DND-41 (cell line): ENCODE results near the gene SAPCD2.
A peak's percentile ranks its signal among the peaks of the same experiment; 100 is the strongest.

Source experiments
- ATAC-seq: fragments of 200-7000 bp; cut with Tn5 transposase; 3 replicates; pipeline ENCODE4 v1.9.1; 2021; ENCODE audit warnings: low read depth; ENCODE audit not compliant: insufficient read depth
- DNase-seq: peaks from one replicate; pipeline ENCODE4 v3.0.0-alpha.2; 2020
- H2AFZ ChIP-seq: 2 replicates; pipeline ENCODE4 v1.6.0; 2012; ENCODE audit warnings: low read depth, low read length
- H3K27ac ChIP-seq: 2 replicates; pipeline ENCODE4 v1.5.1; 2012; ENCODE audit warnings: low read length, inconsistent platforms
- H3K27me3 ChIP-seq: fragments of 200-600 bp; sonication (generic); 2 replicates; pipeline ENCODE4 v1.6.0; 2012; ENCODE audit warnings: low read length, mild to moderate bottlenecking, inconsistent platforms; ENCODE audit not compliant: insufficient read depth, poor library complexity
- H3K36me3 ChIP-seq: 2 replicates; pipeline ENCODE4 v1.5.1; 2012; ENCODE audit warnings: low read length, inconsistent platforms; ENCODE audit not compliant: insufficient read depth
- H3K4me1 ChIP-seq: 2 replicates; pipeline ENCODE4 v1.5.1; 2012; ENCODE audit warnings: mild to moderate bottlenecking, low read length; ENCODE audit not compliant: insufficient read depth
- H3K4me2 ChIP-seq: 2 replicates; pipeline ENCODE4 v1.6.0; 2012; ENCODE audit warnings: mild to moderate bottlenecking, moderate library complexity, low read length, inconsistent platforms; ENCODE audit not compliant: insufficient read depth
- H3K4me3 ChIP-seq, 2 experiments: fragments of 200-600 bp in 1 of 2; shearing (Covaris generic) in 1 of 2; 2 replicates each; pipeline ENCODE4 v1.5.1; 2012 to 2016; ENCODE audit warnings: inconsistent platforms in 2 of 2, low read length in 2 of 2, mild to moderate bottlenecking in 2 of 2, low read depth in 1 of 2, moderate library complexity in 1 of 2
- H3K79me2 ChIP-seq: 2 replicates; pipeline ENCODE4 v1.6.0; 2012; ENCODE audit warnings: low read length, inconsistent platforms; ENCODE audit not compliant: insufficient read depth
- H3K9ac ChIP-seq: 2 replicates; pipeline ENCODE4 v1.6.0; 2012; ENCODE audit warnings: low read depth, mild to moderate bottlenecking, inconsistent platforms, low read length, moderate library complexity
- H3K9me3 ChIP-seq: 2 replicates; pipeline ENCODE4 v1.5.1; 2012; ENCODE audit warnings: low read length, moderate library complexity, mild to moderate bottlenecking, inconsistent platforms; ENCODE audit not compliant: insufficient read depth, severe bottlenecking
- H4K20me1 ChIP-seq: 2 replicates; pipeline ENCODE4 v1.6.0; 2012; ENCODE audit warnings: low read length; ENCODE audit not compliant: insufficient read depth
- EZH2 ChIP-seq: IDR thresholded peaks from 3 replicates; pipeline ENCODE4 v1.6.1; 2012; ENCODE audit warnings: borderline replicate concordance, low read depth, mild to moderate bottlenecking, moderate library complexity, low read length, inconsistent platforms; ENCODE audit not compliant: severe bottlenecking
- TF ChIP-seq, protein P1 (sequence below): IDR thresholded peaks from 2 replicates; pipeline ENCODE4 v1.5.1; 2012; ENCODE audit warnings: borderline replicate concordance, low read length, moderate library complexity, mild to moderate bottlenecking; ENCODE audit not compliant: poor library complexity, severe bottlenecking; ENCODE audit errors: extremely low read depth

SAPCD2 gene

DNA sequence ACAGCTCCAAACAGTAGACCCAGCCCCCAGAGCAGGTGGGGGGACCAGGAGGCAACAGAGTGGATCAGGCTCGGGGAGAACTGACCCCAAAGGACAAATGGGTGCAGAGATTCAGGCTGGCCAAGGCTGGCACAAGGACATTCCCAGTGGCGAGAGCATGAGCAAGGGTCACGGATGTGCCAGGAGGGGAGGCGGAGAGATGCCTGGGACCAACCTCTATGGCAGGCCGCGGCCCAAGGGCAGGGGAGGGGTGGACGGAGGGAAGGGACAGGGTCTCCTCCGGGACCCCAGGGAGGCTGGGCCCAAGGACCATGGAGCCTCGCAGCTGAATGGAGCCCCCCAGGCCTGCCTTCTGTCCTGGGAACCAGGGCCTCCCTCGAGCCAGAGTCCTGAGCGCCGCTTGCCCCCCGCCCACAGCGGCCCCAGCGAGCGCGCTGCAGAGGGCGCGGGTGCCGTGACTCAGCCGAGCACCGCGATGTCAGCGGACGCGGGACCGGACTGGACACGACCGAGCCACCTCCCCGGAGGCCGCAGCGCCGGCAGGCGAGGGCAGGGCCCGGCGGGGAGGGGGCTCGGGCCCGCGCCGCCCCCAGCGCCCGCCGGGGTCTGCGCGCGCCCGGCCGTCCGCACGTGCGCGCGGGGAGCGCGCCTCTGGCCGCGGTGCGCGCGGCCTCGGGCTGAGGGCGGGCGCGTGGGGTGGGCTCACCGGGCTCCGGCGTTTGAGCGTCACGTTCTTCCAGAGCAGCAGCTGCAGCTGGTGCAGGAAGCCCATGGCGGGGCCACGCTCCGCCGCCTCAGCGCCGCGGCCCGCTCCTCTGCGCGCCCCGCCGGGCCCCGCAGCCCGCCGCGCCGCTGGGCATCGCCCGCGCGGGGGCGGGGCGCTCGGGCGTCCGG lies 42.7 kb downstream of the SAPCD2 start, which contains the start of gene ABCA2:
ABCA2 (minus strand) TSS at position 869 of the 894 bp plus-strand sequence; CDS start at position 772, 97 bp downstream.
- no peaks in the 10 kb centered on the region for H3K36me3 ChIP-seq
- H3K4me2 ChIP-seq = peak within 1 kb of the TSS; percentile 100
- peak within 1 kb of the TSS; percentile 54 to 76 for H3K4me3 ChIP-seq
- no peaks in the 10 kb centered on the region for H3K27me3 ChIP-seq
- H3K9ac ChIP-seq = peak within 1 kb of the TSS; percentile 78
- H3K79me2 ChIP-seq = no peaks in the 10 kb centered on the region
- DNase-seq (no peak), ATAC-seq (no peak; the same call in 2 of the 3 replicates)
- TF ChIP-seq, protein P1, sequence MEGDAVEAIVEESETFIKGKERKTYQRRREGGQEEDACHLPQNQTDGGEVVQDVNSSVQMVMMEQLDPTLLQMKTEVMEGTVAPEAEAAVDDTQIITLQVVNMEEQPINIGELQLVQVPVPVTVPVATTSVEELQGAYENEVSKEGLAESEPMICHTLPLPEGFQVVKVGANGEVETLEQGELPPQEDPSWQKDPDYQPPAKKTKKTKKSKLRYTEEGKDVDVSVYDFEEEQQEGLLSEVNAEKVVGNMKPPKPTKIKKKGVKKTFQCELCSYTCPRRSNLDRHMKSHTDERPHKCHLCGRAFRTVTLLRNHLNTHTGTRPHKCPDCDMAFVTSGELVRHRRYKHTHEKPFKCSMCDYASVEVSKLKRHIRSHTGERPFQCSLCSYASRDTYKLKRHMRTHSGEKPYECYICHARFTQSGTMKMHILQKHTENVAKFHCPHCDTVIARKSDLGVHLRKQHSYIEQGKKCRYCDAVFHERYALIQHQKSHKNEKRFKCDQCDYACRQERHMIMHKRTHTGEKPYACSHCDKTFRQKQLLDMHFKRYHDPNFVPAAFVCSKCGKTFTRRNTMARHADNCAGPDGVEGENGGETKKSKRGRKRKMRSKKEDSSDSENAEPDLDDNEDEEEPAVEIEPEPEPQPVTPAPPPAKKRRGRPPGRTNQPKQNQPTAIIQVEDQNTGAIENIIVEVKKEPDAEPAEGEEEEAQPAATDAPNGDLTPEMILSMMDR = no peak
- TF ChIP-seq EZH2 = no peak
- no peaks in the 10 kb centered on the region for H3K9me3 ChIP-seq
- H4K20me1 ChIP-seq = peaks cover 8% of the 10 kb centered on the region
- H2AFZ ChIP-seq = peak within 1 kb of the TSS; percentile 98
- H3K4me1 ChIP-seq = peaks cover 28% of the 10 kb centered on the region
- peak within 1 kb of the TSS; percentile 56 for H3K27ac ChIP-seq

DNA sequence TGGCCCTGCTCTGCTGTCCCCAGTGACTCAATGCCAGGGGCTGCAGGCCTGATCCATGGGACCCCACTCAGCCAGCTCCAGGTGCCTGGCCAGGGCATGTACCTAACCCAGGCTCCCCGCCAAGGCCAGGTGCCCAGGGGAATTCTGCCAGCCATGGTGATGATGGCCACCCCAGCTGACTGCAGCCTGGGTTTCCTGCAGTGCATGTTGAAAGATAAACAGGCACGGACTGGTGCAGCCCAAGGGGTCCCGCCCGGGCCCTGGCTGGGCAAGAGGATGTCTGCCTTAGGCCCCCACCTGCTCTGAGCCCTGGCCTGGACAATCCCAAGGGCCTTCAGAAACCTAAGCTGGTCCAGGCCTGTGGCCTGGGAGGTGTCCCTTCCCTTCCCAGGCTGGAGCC lies 43.5 kb downstream of the SAPCD2 start:
- Histone ChIP-seq H3K9me3 (no peaks in the 10 kb centered on the region), H3K4me1 (peaks cover 28% of the 10 kb centered on the region), H3K9ac (peak overlapping the region; percentile 60; the same call in 1 of the 2 replicates), H3K36me3 (no peaks in the 10 kb centered on the region; the same call in 1 of the 2 replicates), H3K79me2 (no peaks in the 10 kb centered on the region), H3K27ac (no peak overlapping the region), H3K4me3 (peak overlapping the region in 1 of 2 experiments; percentile 76; a peak in 2 of 4 replicates), H2AFZ (no peak overlapping the region), H3K27me3 (no peaks in the 10 kb centered on the region), H3K4me2 (peak overlapping the region; percentile 100), H4K20me1 (peaks cover 8% of the 10 kb centered on the region)
- ATAC-seq = no peak
- no peak for DNase-seq
- TF ChIP-seq EZH2 = no peak
- TF ChIP-seq, protein P1 = no peak

DNA sequence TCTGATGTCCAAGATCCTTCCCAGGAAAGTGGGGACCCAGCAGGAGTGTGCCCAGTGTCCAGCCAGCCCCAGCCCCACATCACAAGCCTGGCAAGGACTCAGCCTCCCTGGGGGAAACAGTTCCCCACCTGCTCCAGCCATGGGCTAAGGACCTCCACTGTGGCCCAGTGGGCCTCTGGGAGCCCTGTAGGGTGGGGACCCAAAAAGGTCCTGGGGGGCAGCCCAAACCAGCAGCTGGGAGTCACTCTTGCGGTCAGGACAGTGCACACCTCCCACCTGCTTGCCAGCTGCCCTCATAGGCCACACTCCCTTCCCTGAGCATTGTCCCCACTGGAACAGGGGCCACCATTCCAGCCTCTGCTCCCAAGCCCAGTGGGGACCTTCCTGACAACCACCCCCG lies 44.0 kb downstream of the SAPCD2 start:
- Histone ChIP-seq H3K27me3 (no peaks in the 10 kb centered on the region), H3K4me1 (peaks cover 28% of the 10 kb centered on the region), H3K9ac (peak overlapping the region; percentile 60; the same call in 1 of the 2 replicates), H3K4me3 (0 out of 4 replicates have a peak overlapping the region, but pooled peaks of 1 of the 2 experiments have one; percentile 25), H3K36me3 (no peaks in the 10 kb centered on the region; the same call in 1 of the 2 replicates), H3K9me3 (no peaks in the 10 kb centered on the region), H3K79me2 (no peaks in the 10 kb centered on the region), H2AFZ (no peak overlapping the region), H4K20me1 (peaks cover 8% of the 10 kb centered on the region), H3K4me2 (peak overlapping the region; percentile 100; the same call in 1 of the 2 replicates), H3K27ac (no peak overlapping the region)
- DNase-seq (no peak), ATAC-seq (no peak)
- TF ChIP-seq, protein P1 = no peak
- TF ChIP-seq EZH2 = no peak
